Endodermal cell (in vitro differentiated cells): Measurements from ENCODE around the gene P3H4. TPM values are rescaled to one million over a fixed set of nuclear protein-coding genes. Genes with fewer than 3 reads are reported as not detected.
A peak's percentile ranks its signal among the peaks of the same experiment; 100 is the strongest.

Experiments
- DNase-seq: peaks from one replicate; pipeline ENCODE4 v3.0.0-alpha.2; 2017
- H3K27ac ChIP-seq: 2 replicates; pipeline ENCODE4 v1.5.1; 2013; ENCODE audit warnings: mild to moderate bottlenecking, low read depth, low read length, moderate library complexity
- H3K27me3 ChIP-seq: 2 replicates; pipeline ENCODE4 v1.6.1; 2013; ENCODE audit warnings: mild to moderate bottlenecking, low read length, moderate library complexity; ENCODE audit not compliant: insufficient read depth, control insufficient read depth, poor library complexity, severe bottlenecking
- H3K36me3 ChIP-seq: 2 replicates; pipeline ENCODE4 v1.7.0; 2013; ENCODE audit warnings: mild to moderate bottlenecking, low read length, moderate library complexity; ENCODE audit not compliant: control insufficient read depth, insufficient read depth
- H3K4me1 ChIP-seq: one replicate; pipeline ENCODE4 v1.7.0; 2013; ENCODE audit warnings: low read length; ENCODE audit not compliant: control insufficient read depth, insufficient read depth
- H3K4me3 ChIP-seq: 2 replicates; pipeline ENCODE4 v1.5.1; 2013; ENCODE audit warnings: mild to moderate bottlenecking, low read length, moderate library complexity
- H3K9ac ChIP-seq: 2 replicates; pipeline ENCODE4 v1.6.1; 2013; ENCODE audit warnings: mild to moderate bottlenecking, low read length, moderate library complexity; ENCODE audit not compliant: poor library complexity, severe bottlenecking; ENCODE audit errors: extremely low read depth
- H3K9me3 ChIP-seq: 2 replicates; pipeline ENCODE4 v1.6.1; 2013; ENCODE audit warnings: mild to moderate bottlenecking, low read length, moderate library complexity; ENCODE audit not compliant: control insufficient read depth
- H3K27ac Mint-ChIP-seq: 2 replicates; pipeline ENCODE4 v1.8.0; 2020; ENCODE audit warnings: mixed read lengths
- H3K27me3 Mint-ChIP-seq: 2 replicates; pipeline ENCODE4 v1.8.0; 2021; ENCODE audit warnings: mild to moderate bottlenecking, mixed read lengths; ENCODE audit not compliant: insufficient read depth
- H3K36me3 Mint-ChIP-seq: 2 replicates; pipeline ENCODE4 v1.8.0; 2020; ENCODE audit warnings: low read depth, mixed read lengths
- H3K4me1 Mint-ChIP-seq: 2 replicates; pipeline ENCODE4 v1.8.0; 2020; ENCODE audit warnings: mixed read lengths
- H3K4me3 Mint-ChIP-seq: 2 replicates; pipeline ENCODE4 v1.8.0; 2020; ENCODE audit warnings: mild to moderate bottlenecking, moderate library complexity, mixed read lengths
- H3K9me3 Mint-ChIP-seq: 2 replicates; pipeline ENCODE4 v1.8.0; 2020; ENCODE audit warnings: mild to moderate bottlenecking, mixed read lengths
- CTCF ChIP-seq: fragments of 200-600 bp; sonication (generic); conservative IDR thresholded peaks from 2 replicates; pipeline ENCODE4 v1.5.0; 2021; ENCODE audit warnings: antibody characterized with exemption, mild to moderate bottlenecking
- WGBS, 2 experiments: methylation state at CpG; one replicate each; pipeline versions ENCODE4 v1.1.5 to v1.1.7; 2013; ENCODE audit warnings: missing lambda C conversion rate in 2 of 2, mixed read lengths in 1 of 2; ENCODE audit not compliant: insufficient coverage in 1 of 2, insufficient read length in 1 of 2; 5-methylcytosine and 5-hydroxymethylcytosine counted together
- total RNA-seq, 2 donors: library from RNA; stranded (reverse); fragmentation: NEBNext Ultra II Directional in 1 of 2; extraction: Animal tissue kit (Norgen Biotek cat#: 25700) in 1 of 2; gene quantifications; 2 replicates in 1 of 2; 3 replicates in 1 of 2; pipeline ENCODE4 v1.2.1, GENCODE V29; 2021

Gene P3H4
- total RNA-seq, 2 donors from 2014 or later, result 23.9 to 40.6 TPM

GRCh38 chr17:41792845-41793783 lies 18.6 kb downstream of the P3H4 start:
- peaks cover 22% of the 10 kb centered on the region for H3K4me1 Mint-ChIP-seq

GRCh38 chr17:41787021-41787418 lies 24.7 kb downstream of the P3H4 start:
- H3K4me1 Mint-ChIP-seq, result peaks cover 22% of the 10 kb centered on the region
- H3K27ac Mint-ChIP-seq, result no peak overlapping the region
- Histone ChIP-seq H3K36me3 (peaks cover 13% of the 10 kb centered on the region), H3K9me3 (no peaks in the 10 kb centered on the region), H3K4me1 (peaks cover 3% of the 10 kb centered on the region), H3K9ac (no peak overlapping the region), H3K27me3 (no peaks in the 10 kb centered on the region), H3K4me3 (no peak overlapping the region), H3K27ac (no peak overlapping the region)
- no peak for TF ChIP-seq CTCF
- peaks cover 7% of the 10 kb centered on the region for H3K36me3 Mint-ChIP-seq
- no peaks in the 10 kb centered on the region for H3K9me3 Mint-ChIP-seq
- DNase-seq, result no peak
- H3K4me3 Mint-ChIP-seq, result peak overlapping the region; percentile 81
- H3K27me3 Mint-ChIP-seq, result peaks cover 16% of the 10 kb centered on the region
- 0 to 23% methylated on average over 1 to 4 of the region's 4 CpGs for WGBS, 2 experiments

More at GRCh38 chr17:41792845-41793783, 18.6 kb downstream of the P3H4 start:
- no peaks in the 10 kb centered on the region for H3K36me3 ChIP-seq
- H3K4me3 ChIP-seq, result peak overlapping the region; percentile 6
- H3K27ac ChIP-seq, result no peak overlapping the region
- H3K36me3 Mint-ChIP-seq, result no peaks in the 10 kb centered on the region
- H3K27me3 ChIP-seq, result no peaks in the 10 kb centered on the region
- H3K4me1 ChIP-seq, result peaks cover 19% of the 10 kb centered on the region
- DNase-seq, result peak; percentile 89
- H3K27me3 Mint-ChIP-seq, result peaks cover 20% of the 10 kb centered on the region
- H3K9ac ChIP-seq, result peak overlapping the region; percentile 35
- H3K27ac Mint-ChIP-seq, result peak overlapping the region; percentile 82
- 32 to 49% methylated on average over 2 to 21 of the region's 22 CpGs for WGBS, 2 experiments
- H3K9me3 ChIP-seq, result no peaks in the 10 kb centered on the region
- peak overlapping the region; percentile 36 for H3K4me3 Mint-ChIP-seq
- no peaks in the 10 kb centered on the region for H3K9me3 Mint-ChIP-seq
- TF ChIP-seq CTCF, result no peak

- Histone ChIP-seq H3K4me3 (peak within 1 kb of the TSS; percentile 93), H3K27ac (peak within 1 kb of the TSS; percentile 83), H3K9me3 (no peaks in the 10 kb centered on the region), H3K9ac (peak within 1 kb of the TSS; percentile 68), H3K4me1 (peaks cover 3% of the 10 kb centered on the region), H3K36me3 (peaks cover 19% of the 10 kb centered on the region), H3K27me3 (no peaks in the 10 kb centered on the region)
- WGBS, 2 experiments, result 0 to 1% methylated on average over 58 to 79 of the region's 79 CpGs
- peak; percentile 98 for TF ChIP-seq CTCF
- H3K27ac Mint-ChIP-seq, result peak within 1 kb of the TSS; percentile 96
- no peaks in the 10 kb centered on the region for H3K9me3 Mint-ChIP-seq
- peaks cover 25% of the 10 kb centered on the region for H3K4me1 Mint-ChIP-seq
- peak; percentile 100 for DNase-seq
- H3K36me3 Mint-ChIP-seq, result peaks cover 13% of the 10 kb centered on the region
- H3K4me3 Mint-ChIP-seq, result peak within 1 kb of the TSS; percentile 81
- H3K27me3 Mint-ChIP-seq, result peaks cover 16% of the 10 kb centered on the region
These were observed 25.3 kb downstream of the P3H4 start, which contains the start of gene JUP for GRCh38 chr17:41786227-41787020. Gene JUP (minus strand): TSS chr17:41786711. CDS start chr17:41771854, 14,857 bp downstream.
